ENCODE data around the gene SLC11A2.

The SLC11A2 gene

GRCh38 chr12:51025836-51026638 lies at the start of gene SLC11A2:
TSS of gene SLC11A2 (minus strand) at chr12:51026384. CDS start at chr12:51010728, 15,656 bp downstream.
- Histone ChIP-seq H3K4me1 (ENCODE audit: control insufficient read depth, low read depth, low read length) (peaks cover 26% of the 10 kb centered on the region), H3K9me3 (ENCODE audit: control insufficient read depth, low read depth, low read length) (no peaks in the 10 kb centered on the region), H3K9ac (ENCODE audit: low read length) (peak within 1 kb of the TSS; percentile 88), H3K36me3 (ENCODE audit: control insufficient read depth, low read depth, low read length) (no peaks in the 10 kb centered on the region), H3K27ac (ENCODE audit: low read length) (peak within 1 kb of the TSS; percentile 40), H3K4me3 (ENCODE audit: low read length) (peak within 1 kb of the TSS; percentile 64), H3K27me3 (ENCODE audit: control insufficient read depth, insufficient read depth, low read length) (no peaks in the 10 kb centered on the region)

- no peaks in the 10 kb centered on the region for H3K9me3 ChIP-seq (ENCODE audit: control insufficient read depth, low read depth, low read length)
- no peaks in the 10 kb centered on the region for H3K4me1 ChIP-seq (ENCODE audit: control insufficient read depth, low read depth, low read length)
- H3K4me3 ChIP-seq (ENCODE audit: low read length) = no peak overlapping the region
- no peak overlapping the region for H3K9ac ChIP-seq (ENCODE audit: low read length)
- H3K36me3 ChIP-seq (ENCODE audit: control insufficient read depth, low read depth, low read length) = peaks cover 26% of the 10 kb centered on the region
- H3K27ac ChIP-seq (ENCODE audit: low read length) = no peak overlapping the region
- H3K27me3 ChIP-seq (ENCODE audit: control insufficient read depth, insufficient read depth, low read length) = no peaks in the 10 kb centered on the region
These were observed 49.2 kb upstream of the SLC11A2 start for GRCh38 chr12:51075390-51075789.

GRCh38 chr12:51071663-51072062 lies 45.5 kb upstream of the SLC11A2 start:
- no peak overlapping the region for H3K9ac ChIP-seq (ENCODE audit: low read length)

GRCh38 chr12:51070004-51070403 lies 43.8 kb upstream of the SLC11A2 start:
- H3K4me3 ChIP-seq (ENCODE audit: low read length) = no peak overlapping the region
- H3K4me1 ChIP-seq (ENCODE audit: control insufficient read depth, low read depth, low read length) = no peaks in the 10 kb centered on the region
- H3K36me3 ChIP-seq (ENCODE audit: control insufficient read depth, low read depth, low read length) = peaks cover 64% of the 10 kb centered on the region
- H3K27me3 ChIP-seq (ENCODE audit: control insufficient read depth, insufficient read depth, low read length) = no peaks in the 10 kb centered on the region
- no peaks in the 10 kb centered on the region for H3K9me3 ChIP-seq (ENCODE audit: control insufficient read depth, low read depth, low read length)
- H3K27ac ChIP-seq (ENCODE audit: low read length) = no peak overlapping the region
- H3K9ac ChIP-seq (ENCODE audit: low read length) = no peak overlapping the region

More at GRCh38 chr12:51071663-51072062, 45.5 kb upstream of the SLC11A2 start:
- H3K4me3 ChIP-seq (ENCODE audit: low read length) = no peak overlapping the region
- H3K27ac ChIP-seq (ENCODE audit: low read length) = no peak overlapping the region
- peaks cover 52% of the 10 kb centered on the region for H3K36me3 ChIP-seq (ENCODE audit: control insufficient read depth, low read depth, low read length)
- H3K9me3 ChIP-seq (ENCODE audit: control insufficient read depth, low read depth, low read length) = no peaks in the 10 kb centered on the region
- no peaks in the 10 kb centered on the region for H3K27me3 ChIP-seq (ENCODE audit: control insufficient read depth, insufficient read depth, low read length)
- H3K4me1 ChIP-seq (ENCODE audit: control insufficient read depth, low read depth, low read length) = no peaks in the 10 kb centered on the region

- H3K36me3 ChIP-seq (ENCODE audit: control insufficient read depth, low read depth, low read length) = peaks cover 75% of the 10 kb centered on the region
- no peak overlapping the region for H3K27ac ChIP-seq (ENCODE audit: low read length)
- no peaks in the 10 kb centered on the region for H3K27me3 ChIP-seq (ENCODE audit: control insufficient read depth, insufficient read depth, low read length)
- H3K9me3 ChIP-seq (ENCODE audit: control insufficient read depth, low read depth, low read length) = no peaks in the 10 kb centered on the region
- H3K4me3 ChIP-seq (ENCODE audit: low read length) = no peak overlapping the region
- no peaks in the 10 kb centered on the region for H3K4me1 ChIP-seq (ENCODE audit: control insufficient read depth, low read depth, low read length)
- no peak overlapping the region for H3K9ac ChIP-seq (ENCODE audit: low read length)
These were observed 41.6 kb upstream of the SLC11A2 start for GRCh38 chr12:51067771-51068170.

- Histone ChIP-seq H3K27ac (ENCODE audit: low read length) (no peak overlapping the region), H3K4me1 (ENCODE audit: control insufficient read depth, low read depth, low read length) (no peaks in the 10 kb centered on the region), H3K9me3 (ENCODE audit: control insufficient read depth, low read depth, low read length) (no peaks in the 10 kb centered on the region), H3K9ac (ENCODE audit: low read length) (no peak overlapping the region), H3K36me3 (ENCODE audit: control insufficient read depth, low read depth, low read length) (peaks cover 79% of the 10 kb centered on the region), H3K4me3 (ENCODE audit: low read length) (no peak overlapping the region), H3K27me3 (ENCODE audit: control insufficient read depth, insufficient read depth, low read length) (no peaks in the 10 kb centered on the region)
These were observed 41.0 kb upstream of the SLC11A2 start for GRCh38 chr12:51067229-51067628.

GRCh38 chr12:51065530-51065929 lies 39.3 kb upstream of the SLC11A2 start:
- H3K4me1 ChIP-seq (ENCODE audit: control insufficient read depth, low read depth, low read length) = no peaks in the 10 kb centered on the region
- H3K4me3 ChIP-seq (ENCODE audit: low read length) = no peak overlapping the region
- H3K9ac ChIP-seq (ENCODE audit: low read length) = no peak overlapping the region
- H3K36me3 ChIP-seq (ENCODE audit: control insufficient read depth, low read depth, low read length) = peaks cover 73% of the 10 kb centered on the region
- H3K9me3 ChIP-seq (ENCODE audit: control insufficient read depth, low read depth, low read length) = no peaks in the 10 kb centered on the region
- H3K27ac ChIP-seq (ENCODE audit: low read length) = no peak overlapping the region
- H3K27me3 ChIP-seq (ENCODE audit: control insufficient read depth, insufficient read depth, low read length) = no peaks in the 10 kb centered on the region

- Histone ChIP-seq H3K27me3 (ENCODE audit: control insufficient read depth, insufficient read depth, low read length) (no peaks in the 10 kb centered on the region), H3K27ac (ENCODE audit: low read length) (no peak overlapping the region), H3K4me1 (ENCODE audit: control insufficient read depth, low read depth, low read length) (no peaks in the 10 kb centered on the region), H3K9ac (ENCODE audit: low read length) (no peak overlapping the region), H3K9me3 (ENCODE audit: control insufficient read depth, low read depth, low read length) (no peaks in the 10 kb centered on the region), H3K36me3 (ENCODE audit: control insufficient read depth, low read depth, low read length) (peaks cover 82% of the 10 kb centered on the region), H3K4me3 (ENCODE audit: low read length) (no peak overlapping the region)
These were observed 36.6 kb upstream of the SLC11A2 start for GRCh38 chr12:51062631-51063397.

GRCh38 chr12:51059086-51059485 lies 32.9 kb upstream of the SLC11A2 start:
- H3K4me3 ChIP-seq (ENCODE audit: low read length) = no peak overlapping the region
- no peaks in the 10 kb centered on the region for H3K4me1 ChIP-seq (ENCODE audit: control insufficient read depth, low read depth, low read length)
- H3K27ac ChIP-seq (ENCODE audit: low read length) = no peak overlapping the region
- H3K9ac ChIP-seq (ENCODE audit: low read length) = no peak overlapping the region
- no peaks in the 10 kb centered on the region for H3K27me3 ChIP-seq (ENCODE audit: control insufficient read depth, insufficient read depth, low read length)
- peaks cover 69% of the 10 kb centered on the region for H3K36me3 ChIP-seq (ENCODE audit: control insufficient read depth, low read depth, low read length)
- no peaks in the 10 kb centered on the region for H3K9me3 ChIP-seq (ENCODE audit: control insufficient read depth, low read depth, low read length)

- no peak overlapping the region for H3K4me3 ChIP-seq (ENCODE audit: low read length)
- H3K36me3 ChIP-seq (ENCODE audit: control insufficient read depth, low read depth, low read length) = peaks cover 53% of the 10 kb centered on the region
- no peak overlapping the region for H3K9ac ChIP-seq (ENCODE audit: low read length)
- H3K27ac ChIP-seq (ENCODE audit: low read length) = no peak overlapping the region
- no peaks in the 10 kb centered on the region for H3K4me1 ChIP-seq (ENCODE audit: control insufficient read depth, low read depth, low read length)
- H3K9me3 ChIP-seq (ENCODE audit: control insufficient read depth, low read depth, low read length) = no peaks in the 10 kb centered on the region
- no peaks in the 10 kb centered on the region for H3K27me3 ChIP-seq (ENCODE audit: control insufficient read depth, insufficient read depth, low read length)
These were observed 30.1 kb upstream of the SLC11A2 start for GRCh38 chr12:51056242-51056641.

- H3K36me3 ChIP-seq (ENCODE audit: control insufficient read depth, low read depth, low read length) = peaks cover 49% of the 10 kb centered on the region
These were observed 28.9 kb upstream of the SLC11A2 start for GRCh38 chr12:51055060-51055459.

More at GRCh38 chr12:51055060-51055459, 28.9 kb upstream of the SLC11A2 start:
- no peaks in the 10 kb centered on the region for H3K4me1 ChIP-seq (ENCODE audit: control insufficient read depth, low read depth, low read length)
- no peak overlapping the region for H3K9ac ChIP-seq (ENCODE audit: low read length)
- H3K9me3 ChIP-seq (ENCODE audit: control insufficient read depth, low read depth, low read length) = no peaks in the 10 kb centered on the region
- H3K27me3 ChIP-seq (ENCODE audit: control insufficient read depth, insufficient read depth, low read length) = no peaks in the 10 kb centered on the region
- H3K4me3 ChIP-seq (ENCODE audit: low read length) = no peak overlapping the region
- H3K27ac ChIP-seq (ENCODE audit: low read length) = no peak overlapping the region
